Stimulated activated CD4-positive, alpha-beta T cell treated with anti-CD3 and anti-CD28 coated beads, Interleukin-15, amount 100 ng/mL, for 1 hour (primary cell): ENCODE results near the gene SLC43A3.
"Not testable (repeated sequence)": the region's sequence is repeated elsewhere in the genome, so short reads cannot be mapped to it uniquely, and the experiment has no call there.

Experiments used
- DNase-seq, 2 donors: peaks; one replicate each; pipeline ENCODE4 v3.0.0-alpha.2; 2020; ENCODE audit warnings: low read depth in 1 of 2, low spot score in 1 of 2

The SLC43A3 gene

DNA sequence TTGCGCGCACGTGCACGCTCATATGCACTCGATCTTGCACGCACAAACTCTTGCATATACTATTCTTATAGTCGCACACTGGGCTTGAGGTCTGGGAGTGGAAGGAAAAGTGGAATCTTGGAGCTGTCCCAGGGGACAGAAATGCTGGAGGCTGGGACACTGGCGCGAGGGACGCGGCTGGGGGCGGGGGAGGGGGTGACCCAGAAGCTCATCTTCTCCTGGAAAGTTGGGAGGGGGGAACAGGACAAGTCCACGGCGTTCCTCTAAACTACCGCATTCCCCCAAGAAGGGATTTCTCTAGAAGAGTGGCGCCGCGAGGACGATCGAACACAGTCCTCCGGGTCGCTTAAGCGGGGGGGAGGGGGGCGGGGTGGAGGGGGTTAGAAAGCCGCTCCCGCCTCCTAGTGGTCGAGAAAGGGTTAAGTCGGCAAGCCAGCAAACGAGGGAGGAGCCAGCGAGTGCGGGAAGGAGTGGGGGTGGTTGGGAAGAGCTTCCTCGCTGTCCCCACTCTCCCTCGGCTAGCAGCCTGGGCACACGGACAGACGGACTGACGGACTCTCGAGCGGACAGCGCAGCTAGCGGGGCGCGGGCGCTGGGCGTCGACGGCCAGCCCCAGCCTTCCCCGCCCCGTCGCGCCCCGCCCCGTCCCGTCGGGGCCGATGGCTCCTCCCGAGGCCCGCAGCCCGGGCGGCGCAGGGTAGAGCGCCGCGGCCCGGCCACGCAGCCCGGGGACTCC lies 33.3 kb upstream of the SLC43A3 start, which contains the start of gene RTN4RL2:
Gene RTN4RL2 (plus strand): TSS at position 507 of the 736 bp plus-strand sequence. CDS start 338 bp downstream, outside the sequence.
- peak in 1 of 2 donors; percentile 18 for DNase-seq

DNA sequence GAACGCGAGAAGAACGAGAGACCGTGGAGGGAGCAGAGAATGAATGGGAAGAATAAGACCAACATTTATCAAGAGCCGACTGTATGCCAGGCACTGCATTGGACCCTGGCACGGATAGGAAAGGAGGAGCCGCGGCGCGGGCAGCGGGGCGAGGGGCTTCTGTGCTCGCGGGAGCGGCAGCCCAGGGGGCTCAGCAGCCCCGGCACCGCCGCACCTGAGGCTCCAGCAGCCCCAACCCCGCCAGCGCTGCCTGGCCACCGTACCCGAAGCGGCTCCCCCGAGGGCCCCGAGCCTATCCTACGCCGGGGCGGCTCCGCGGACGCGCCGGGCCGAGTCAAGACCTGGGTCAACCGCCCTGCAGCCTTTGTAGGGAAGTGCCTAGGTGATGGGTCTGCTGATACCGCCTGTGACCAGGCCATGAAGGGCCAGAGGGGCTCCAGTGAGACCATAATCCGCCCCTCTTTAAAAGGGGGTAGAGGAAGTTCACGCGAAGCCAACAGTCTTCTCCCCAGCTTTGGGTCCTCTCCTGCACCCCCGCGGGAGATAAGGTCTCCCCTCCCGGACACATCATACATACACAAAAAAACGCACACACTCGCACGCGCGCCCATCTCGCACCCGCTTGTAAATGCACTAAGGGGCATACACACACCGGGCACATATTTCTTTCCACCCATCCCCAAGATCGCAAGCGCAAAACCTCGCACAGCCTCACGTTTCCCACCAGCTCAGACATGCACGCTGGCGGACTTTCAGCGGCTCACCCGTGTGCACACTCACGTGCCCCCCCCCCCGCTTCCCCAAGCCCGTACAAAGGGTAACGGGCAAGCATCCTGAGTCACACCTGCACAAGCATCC lies 32.5 kb upstream of the SLC43A3 start:
- peak in 1 of 2 donors; percentile 12 for DNase-seq

DNA sequence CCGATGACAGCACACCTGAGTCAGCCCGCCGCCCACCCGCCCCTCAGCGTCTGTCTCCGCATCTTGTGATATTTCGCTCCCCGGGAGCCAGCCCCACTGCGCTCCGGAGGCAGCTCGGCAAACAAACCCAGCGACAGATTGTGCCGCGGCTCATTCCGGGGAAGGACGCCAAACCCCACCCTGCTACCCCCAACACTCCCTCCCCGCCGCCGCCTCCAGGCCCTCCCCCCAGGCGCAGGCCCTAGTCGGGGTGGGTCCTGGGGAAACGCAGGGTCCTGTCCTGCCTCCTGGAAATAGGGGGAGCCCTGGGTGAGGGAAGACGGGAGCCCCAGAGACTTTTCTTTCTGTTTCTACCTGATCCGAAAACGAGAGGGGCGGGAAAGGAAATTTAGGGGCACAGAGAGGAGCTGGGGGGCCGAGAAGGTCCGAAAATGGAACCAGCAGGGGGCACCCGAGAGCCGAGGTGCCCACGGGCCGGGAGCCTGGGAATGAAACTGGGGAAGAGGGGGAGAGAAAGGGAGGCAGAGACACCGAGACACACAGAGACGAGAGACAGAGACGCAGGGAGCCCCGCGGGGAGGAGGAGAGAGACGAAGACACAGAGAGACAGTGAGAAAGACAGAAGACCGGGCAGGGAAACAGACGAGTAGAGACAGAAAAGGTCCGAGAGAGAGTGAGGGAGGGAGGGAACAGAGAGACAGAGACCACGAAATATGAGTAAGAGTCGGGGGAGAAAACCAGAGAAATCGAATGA lies 31.7 kb upstream of the SLC43A3 start:
- peak in 1 of 2 donors; percentile 61 for DNase-seq

DNA sequence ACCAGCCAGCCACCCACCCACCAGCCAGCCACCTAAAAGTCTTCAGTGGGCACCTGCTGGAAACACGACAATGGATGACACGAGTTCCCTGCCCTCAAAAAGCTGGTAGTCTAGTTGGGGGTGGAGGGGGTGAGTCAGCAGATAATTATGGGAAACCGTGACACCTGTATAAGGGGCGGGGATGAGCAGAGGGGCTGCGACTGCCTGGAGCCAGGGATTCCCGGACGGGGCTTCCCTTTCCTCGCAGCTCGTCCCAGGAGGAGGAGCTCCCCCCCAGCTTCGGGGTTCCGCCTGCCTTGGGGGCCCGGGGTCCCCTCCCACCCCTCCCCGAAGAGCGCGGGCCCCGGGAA lies 31.1 kb upstream of the SLC43A3 start:
- DNase-seq: no peak

DNA sequence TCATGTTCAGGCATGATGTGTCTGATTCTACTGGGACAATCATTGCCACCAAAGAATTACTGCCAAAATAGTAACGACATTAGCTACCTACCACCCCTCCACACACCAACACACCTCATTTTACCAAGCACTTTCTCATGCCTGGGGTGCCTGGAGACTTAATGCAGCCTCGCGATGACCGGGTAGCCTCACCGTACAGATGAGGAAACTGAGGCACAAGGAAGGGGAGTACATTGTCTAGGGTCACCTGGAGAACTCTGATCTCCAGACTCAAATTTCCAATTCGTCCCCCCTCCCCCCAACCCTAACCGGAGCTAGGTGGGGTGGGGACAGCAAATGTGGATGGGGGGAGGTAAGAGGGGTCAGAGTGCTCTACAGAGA lies 30.7 kb upstream of the SLC43A3 start:
- no peak for DNase-seq

DNA sequence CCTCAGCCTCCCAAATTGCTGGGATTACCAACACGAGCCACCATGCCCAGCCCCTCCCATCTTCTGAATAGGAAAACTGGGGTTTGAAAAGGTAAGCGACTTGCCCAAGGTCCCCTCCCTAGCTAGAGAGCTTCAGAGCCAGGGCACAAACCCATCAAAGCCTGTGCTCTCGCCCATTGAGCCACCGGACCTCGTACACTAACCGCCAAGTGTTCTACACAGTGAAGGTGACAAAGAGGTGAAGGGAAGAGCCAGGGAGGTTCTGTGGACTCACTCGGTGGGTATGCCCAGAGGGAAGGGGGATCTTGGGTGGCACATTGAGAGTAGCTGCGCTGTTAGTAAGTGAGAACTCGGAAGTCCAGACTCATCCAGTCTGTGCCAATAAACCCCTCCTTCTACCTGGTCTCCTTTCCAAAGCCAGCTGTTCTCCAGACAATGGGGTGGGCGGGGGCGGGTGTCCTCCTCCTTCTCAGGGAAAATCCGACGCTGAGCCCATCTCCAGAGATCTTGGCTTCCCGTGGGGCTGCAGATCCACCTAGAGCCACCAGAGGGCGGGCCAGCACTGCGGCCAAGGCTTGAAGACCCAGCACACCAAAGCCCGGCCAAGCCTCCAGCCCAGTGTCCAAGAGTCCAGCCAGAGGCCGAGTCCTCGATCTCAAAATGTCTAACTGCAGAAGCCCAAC lies 30.2 kb upstream of the SLC43A3 start:
- DNase-seq: peak; percentile 39 to 68

DNA sequence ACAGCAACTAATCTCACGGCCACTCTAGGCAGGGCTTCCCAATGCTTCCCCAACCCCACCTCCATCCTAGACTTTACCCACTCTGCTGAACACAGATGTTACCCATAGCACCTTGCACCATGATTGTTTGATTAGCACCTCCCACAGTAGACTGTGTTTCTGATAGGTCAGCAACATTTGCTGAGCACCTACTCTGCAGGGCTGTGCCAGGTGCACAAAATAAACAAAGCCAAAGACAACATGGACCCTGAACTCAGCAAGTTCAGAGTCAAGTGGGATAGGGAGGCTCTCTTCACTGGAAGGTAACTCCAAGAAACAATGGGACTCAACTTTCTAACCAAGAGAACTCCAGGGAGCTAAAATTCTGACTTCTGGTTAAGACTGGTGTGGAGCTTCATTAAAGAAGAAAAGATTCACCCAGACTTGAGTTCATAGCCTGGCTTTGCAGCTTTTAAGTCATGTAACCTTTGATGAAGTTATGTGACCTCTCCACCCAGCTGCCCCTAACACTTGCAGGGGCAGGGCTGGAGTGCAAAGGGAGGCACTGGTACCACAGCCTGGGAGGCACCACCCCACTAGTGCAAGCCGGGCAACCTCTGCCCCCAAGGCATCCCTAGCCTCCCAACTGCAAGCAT lies 26.7 kb upstream of the SLC43A3 start:
- no peak for DNase-seq

DNA sequence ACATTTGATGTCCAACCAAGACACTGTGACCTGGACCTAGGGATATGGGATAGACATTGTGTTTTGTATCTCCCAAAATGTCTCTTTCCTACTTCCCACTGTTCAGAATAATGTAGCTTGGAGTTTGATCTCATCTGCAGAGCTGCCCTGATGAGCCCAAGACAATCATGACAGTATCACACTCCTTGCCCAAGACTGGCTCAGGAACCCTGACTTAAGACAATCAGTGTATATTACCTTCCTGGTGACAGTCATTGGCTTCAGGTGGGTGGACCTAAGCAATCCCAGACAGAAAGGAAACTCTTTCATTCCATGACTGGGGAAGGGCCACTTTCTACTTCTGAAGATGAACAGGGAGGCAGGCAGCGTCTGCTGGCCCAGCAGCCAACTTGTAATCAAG lies 19.1 kb upstream of the SLC43A3 start:
- no peak for DNase-seq

DNA sequence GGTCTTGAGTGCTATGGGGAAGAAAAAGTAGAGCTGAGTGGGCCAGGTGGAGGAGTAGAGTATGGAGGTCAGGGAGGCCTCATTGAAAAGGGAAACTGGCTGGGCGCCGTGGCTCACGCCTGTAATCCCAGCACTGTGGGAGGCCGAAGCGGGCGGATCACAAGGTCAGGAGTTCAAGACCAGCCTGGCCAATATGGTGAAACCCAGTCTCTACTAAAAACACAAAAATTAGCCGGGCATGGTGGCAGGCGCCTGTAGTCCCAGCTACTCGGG lies 18.1 kb upstream of the SLC43A3 start:
- DNase-seq: not testable (repeated sequence)

DNA sequence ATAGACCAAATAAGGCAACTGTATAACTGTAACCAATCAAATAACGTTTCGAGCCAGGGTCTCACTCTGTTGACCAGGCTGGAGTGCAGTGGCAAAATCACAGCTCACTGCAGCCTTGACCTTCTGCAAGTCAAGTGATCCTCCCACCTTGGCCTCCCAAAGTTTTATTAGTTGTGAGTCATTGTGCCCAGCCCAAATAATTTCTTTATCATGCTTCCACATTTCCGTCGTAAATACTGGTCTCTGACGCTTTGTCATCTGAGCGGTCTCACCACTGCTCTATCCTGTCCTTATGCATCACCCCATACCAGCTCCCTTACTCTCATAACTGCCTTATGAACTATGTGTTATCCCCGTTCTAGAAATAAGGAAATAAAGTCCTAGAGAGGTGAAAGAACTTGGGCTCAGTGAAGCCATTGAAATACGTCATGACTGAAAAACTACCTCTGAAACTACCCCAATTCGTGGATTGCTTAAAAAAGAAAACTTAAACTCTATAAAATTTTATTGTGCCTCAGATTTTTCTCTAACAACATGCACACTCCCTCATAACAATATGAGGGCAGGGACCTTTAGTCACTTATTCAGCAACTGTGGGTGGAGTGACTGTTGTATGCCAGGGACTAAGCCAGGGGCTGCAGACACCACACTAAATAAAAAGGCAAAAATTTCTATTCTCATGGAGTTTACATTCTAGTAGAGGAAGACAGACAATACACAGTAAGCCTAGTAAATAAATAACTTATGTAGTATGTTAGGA lies 17.6 kb upstream of the SLC43A3 start:
- no peak for DNase-seq

DNA sequence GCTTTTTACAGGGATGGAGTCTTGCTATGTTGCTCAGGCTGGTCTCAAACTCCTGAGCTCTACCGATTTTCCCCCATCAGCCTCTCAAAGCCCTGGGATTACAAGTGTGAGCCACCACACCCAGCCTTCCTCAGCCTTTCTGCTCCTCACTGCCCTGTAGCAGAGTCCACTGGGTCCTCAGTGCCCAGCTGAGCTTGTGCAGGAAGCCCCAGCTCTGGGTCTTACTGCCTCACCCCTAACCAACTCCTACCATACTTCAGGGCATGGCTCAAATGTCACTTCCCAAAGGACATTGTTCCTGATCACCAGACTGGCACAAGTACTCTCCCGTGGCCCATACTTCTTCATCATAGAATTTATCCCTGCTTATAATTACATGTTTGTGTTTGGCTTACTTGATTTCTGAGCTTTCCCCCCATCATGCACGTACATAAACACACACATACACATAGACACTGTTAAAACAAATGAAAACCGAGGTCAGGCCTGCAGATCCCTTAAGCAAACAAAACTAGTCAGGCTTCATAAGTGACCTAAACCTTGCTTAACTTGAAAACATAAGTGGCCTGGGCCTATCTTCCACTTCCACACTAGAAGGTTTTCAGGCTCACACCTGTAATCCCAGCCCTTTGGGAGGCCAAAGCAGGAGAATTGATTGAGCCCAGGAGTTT lies 14.0 kb upstream of the SLC43A3 start:
- DNase-seq: no peak

DNA sequence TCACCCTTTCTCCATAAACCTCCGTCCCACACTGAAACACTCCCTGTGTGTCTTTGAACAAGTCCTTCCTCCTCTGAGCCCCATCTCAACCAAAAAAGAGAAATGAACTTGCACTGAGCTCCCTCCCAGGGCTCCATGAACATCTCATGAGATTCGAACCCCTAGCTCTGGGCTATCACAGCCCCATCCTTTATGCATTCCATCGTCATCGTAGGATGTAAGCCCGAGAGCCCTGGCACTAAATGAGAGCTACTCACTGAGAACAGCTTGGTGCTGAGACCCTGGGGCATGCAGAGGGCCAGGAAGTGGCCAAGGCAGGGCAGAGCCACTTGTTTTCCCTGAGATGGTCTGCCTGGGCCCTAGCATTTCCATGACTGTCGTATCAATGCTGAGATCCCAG lies 12.9 kb upstream of the SLC43A3 start:
- DNase-seq: no peak

DNA sequence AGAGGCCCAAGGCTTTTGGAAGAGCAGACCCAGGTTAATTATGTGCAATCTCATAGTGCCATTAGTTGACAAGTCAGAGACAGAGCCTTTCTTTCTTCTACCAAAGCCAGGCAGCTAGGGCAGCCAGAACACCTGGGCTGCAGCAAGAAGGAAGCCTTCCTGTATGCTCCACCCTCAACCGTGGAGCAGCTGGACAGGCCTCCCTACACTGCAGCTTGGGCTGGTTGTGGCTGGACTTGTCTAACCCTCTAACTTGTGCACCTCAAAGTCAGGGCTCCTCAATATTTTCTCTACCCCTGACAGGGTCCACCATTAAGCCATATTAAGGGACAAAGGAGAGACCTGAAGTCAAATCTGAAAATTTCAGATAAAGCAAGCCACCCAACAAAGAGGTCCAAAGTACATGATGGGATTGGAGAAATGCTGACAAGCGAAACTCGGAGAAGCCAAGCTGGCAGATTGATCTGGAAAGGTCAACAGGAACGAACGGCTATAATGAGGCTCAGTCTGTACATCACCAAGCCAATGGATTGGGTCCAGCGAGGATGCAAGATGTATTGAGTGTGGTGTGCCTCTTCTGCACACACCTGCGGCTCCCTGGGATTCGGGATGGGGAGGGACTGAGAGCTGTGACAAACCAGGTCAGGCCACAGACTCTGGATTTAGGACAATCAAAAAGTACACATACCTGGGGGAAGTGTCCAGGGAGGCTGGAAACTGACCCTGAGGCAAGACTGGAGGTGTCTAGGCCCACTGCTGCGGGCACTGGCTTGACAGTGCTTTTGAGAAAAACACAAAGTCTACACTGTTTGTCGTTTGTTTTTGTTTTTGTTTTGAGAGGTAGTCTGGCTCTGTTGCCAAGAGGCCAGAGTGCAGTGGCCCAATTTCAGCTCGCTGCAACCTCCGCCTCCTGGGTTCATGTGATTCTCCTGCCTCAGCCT lies 11.7 kb upstream of the SLC43A3 start:
- DNase-seq: no peak

DNA sequence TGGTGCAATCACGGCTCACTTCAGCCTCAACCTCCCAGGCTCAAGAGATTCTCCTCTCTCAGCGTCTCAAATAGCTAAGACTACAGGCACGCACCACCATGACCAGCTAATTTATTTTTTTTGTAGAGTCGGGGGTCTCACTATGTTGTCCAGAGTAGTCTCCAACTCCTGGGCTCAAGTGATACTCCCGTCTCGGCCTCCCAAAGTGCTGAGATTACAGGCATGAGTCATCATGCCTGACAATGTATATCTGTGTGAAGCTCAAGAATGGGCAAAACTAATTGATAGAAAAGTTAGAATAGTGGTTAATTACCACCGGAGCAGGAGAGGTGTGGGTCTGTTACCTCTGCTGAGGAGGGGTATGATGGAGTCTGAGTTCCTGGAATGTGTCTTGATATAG lies 9.1 kb upstream of the SLC43A3 start:
- no peak for DNase-seq

DNA sequence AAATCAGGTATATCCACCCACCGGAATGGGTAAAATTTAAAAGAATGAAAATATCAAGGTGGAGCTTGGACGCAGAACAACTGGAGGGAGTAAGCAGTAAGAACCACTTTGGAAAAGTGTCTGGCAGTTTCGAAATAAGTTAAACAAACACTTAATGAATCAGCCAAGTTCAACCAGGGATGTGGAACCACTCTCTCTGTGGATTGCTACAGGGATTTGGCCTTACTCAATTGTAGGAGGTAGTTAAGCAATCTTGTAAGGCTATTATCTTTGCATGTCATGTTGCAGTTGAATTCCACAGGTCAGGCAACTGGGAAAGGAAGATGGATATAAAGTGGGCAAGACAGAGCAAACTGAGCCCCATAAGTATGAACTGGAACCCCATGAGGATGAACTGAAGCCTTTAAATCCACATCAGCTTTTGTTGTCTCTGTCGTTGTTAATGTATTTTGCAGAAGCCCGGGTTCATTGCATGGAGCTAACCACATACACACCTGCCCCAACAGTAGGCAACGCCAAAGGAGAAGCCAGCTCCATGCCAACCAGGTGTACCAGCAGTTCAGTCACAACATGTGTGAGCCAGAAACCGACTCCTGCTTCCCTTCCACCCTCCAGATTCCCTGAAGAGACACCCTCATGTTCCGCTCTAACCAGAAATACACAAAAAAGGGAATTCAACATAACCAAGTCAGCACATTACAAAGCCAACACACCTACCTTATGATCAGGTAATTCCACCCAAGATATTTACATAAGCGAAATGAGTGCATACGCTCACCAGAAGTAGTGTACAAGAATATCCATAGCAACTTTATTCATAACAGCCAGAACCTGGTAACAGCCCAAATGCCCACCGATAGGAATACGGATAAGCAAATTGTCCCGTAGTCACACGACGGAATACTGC lies 8.0 kb upstream of the SLC43A3 start:
- no peak for DNase-seq

DNA sequence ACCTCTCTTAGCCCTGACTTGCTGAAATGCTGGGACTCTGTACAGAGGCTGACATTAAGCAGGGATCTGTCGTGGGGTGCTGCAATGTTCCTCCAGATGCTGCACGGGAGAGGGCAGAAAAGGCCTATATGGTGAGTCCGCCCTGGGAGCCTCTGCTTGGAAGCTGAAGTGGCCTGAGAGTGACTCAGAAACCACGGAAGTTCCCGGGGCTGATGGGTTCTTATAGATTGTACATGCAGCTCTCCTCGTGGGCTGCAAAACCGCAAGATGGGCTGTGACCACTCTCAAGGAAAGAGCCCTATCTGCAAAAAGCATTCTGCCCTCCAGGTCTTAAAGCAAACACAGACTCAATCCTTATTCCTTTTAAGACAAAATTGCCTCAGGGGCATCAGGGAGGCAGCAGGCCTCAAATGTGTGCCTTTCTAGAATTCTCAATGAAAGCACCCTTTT lies 5.8 kb upstream of the SLC43A3 start:
- no peak for DNase-seq

DNA sequence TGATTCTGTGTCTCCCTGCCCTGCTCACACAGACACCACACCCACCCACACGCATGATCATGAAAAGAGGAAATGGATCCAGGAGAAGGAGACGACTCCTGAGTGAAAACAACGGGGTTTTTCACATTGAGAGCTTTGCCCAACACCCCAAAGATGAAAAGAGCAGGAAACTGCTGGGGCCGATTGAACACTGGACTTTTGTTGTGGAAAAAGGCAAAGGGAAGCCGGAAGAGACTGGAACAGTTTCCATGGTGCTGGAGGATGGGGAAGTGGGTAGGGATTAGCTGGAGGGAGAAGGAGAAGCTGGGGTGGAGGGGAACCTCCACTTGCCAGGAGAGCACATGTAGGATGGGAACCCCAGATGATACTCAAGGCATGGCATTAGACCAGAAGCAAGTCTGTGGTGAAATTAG lies 5.2 kb upstream of the SLC43A3 start:
- no peak for DNase-seq
